Femur (tissue), 1 donor: ENCODE data around the gene EIF4A3.

Experiments used
- DNase-seq: peaks from one replicate; pipeline ENCODE4 v3.0.0-alpha.2; 2017

Gene EIF4A3

GRCh38 chr17:80130992-80131391 is 15.9 kb downstream of the EIF4A3 start:
- DNase-seq: no peak

- no peak for DNase-seq
Measured at GRCh38 chr17:80129006-80129565, 17.8 kb downstream of the EIF4A3 start.

- DNase-seq: no peak
Measured at GRCh38 chr17:80126449-80126715, 20.5 kb downstream of the EIF4A3 start.

GRCh38 chr17:80125656-80126448 is 21.1 kb downstream of the EIF4A3 start:
- DNase-seq: no peak

GRCh38 chr17:80124351-80124981 is 22.5 kb downstream of the EIF4A3 start:
- no peak for DNase-seq

GRCh38 chr17:80123791-80124190 is 23.1 kb downstream of the EIF4A3 start:
- DNase-seq: no peak

- DNase-seq: no peak
Measured at GRCh38 chr17:80122926-80123505, 23.9 kb downstream of the EIF4A3 start.

GRCh38 chr17:80122026-80122575 is 24.8 kb downstream of the EIF4A3 start:
- no peak for DNase-seq

GRCh38 chr17:80119839-80120238 is 27.1 kb downstream of the EIF4A3 start:
- no peak for DNase-seq

GRCh38 chr17:80119271-80119791 is 27.6 kb downstream of the EIF4A3 start:
- no peak for DNase-seq

- no peak for DNase-seq
Measured at GRCh38 chr17:80118601-80119270, 28.2 kb downstream of the EIF4A3 start.

- DNase-seq: no peak
Measured at GRCh38 chr17:80117491-80118401, 29.2 kb downstream of the EIF4A3 start.

GRCh38 chr17:80116921-80117380 is 30.0 kb downstream of the EIF4A3 start:
- DNase-seq: no peak

GRCh38 chr17:80116276-80116920 is 30.5 kb downstream of the EIF4A3 start:
- DNase-seq: no peak

GRCh38 chr17:80115159-80115558 is 31.8 kb downstream of the EIF4A3 start:
- no peak for DNase-seq

- no peak for DNase-seq
Measured at GRCh38 chr17:80114758-80115157, 32.2 kb downstream of the EIF4A3 start.

- DNase-seq: no peak
Measured at GRCh38 chr17:80113033-80113484, 33.9 kb downstream of the EIF4A3 start.

- DNase-seq: no peak
Measured at GRCh38 chr17:80112471-80113032, 34.4 kb downstream of the EIF4A3 start.

GRCh38 chr17:80111702-80112470 is 35.0 kb downstream of the EIF4A3 start:
- DNase-seq: no peak
